ENCODE results near the gene PAPPA.

The PAPPA gene

GRCh38 chr9:116369706-116370105 lies 216.1 kb downstream of the PAPPA start:
- no peak for DNase-seq (ENCODE audit: low read depth)
- no peak overlapping the region for H3K4me3 ChIP-seq (ENCODE audit: low read length)
- TF ChIP-seq CTCF (IDR thresholded peaks at IDR 0.05; ENCODE audit: insufficient read depth, low read depth, low read length, missing control alignments) = no peak

- TF ChIP-seq CTCF (IDR thresholded peaks at IDR 0.05; ENCODE audit: insufficient read depth, low read depth, low read length, missing control alignments) = no peak
Measured at GRCh38 chr9:116370556-116370955, 217.0 kb downstream of the PAPPA start.

GRCh38 chr9:116372081-116372673 lies 218.6 kb downstream of the PAPPA start:
- H3K4me3 ChIP-seq (ENCODE audit: low read length) = no peak overlapping the region
- no peak for TF ChIP-seq CTCF (IDR thresholded peaks at IDR 0.05; ENCODE audit: insufficient read depth, low read depth, low read length, missing control alignments)
- DNase-seq (ENCODE audit: low read depth) = no peak

More at GRCh38 chr9:116370556-116370955, 217.0 kb downstream of the PAPPA start:
- DNase-seq (ENCODE audit: low read depth) = no peak
- no peak overlapping the region for H3K4me3 ChIP-seq (ENCODE audit: low read length)

- TF ChIP-seq CTCF (IDR thresholded peaks at IDR 0.05; ENCODE audit: insufficient read depth, low read depth, low read length, missing control alignments) = no peak
Measured at GRCh38 chr9:116372786-116373185, 219.2 kb downstream of the PAPPA start.

GRCh38 chr9:116377179-116377798 lies 223.7 kb downstream of the PAPPA start:
- peak; percentile 79 for DNase-seq (ENCODE audit: low read depth)
- TF ChIP-seq CTCF (IDR thresholded peaks at IDR 0.05; ENCODE audit: insufficient read depth, low read depth, low read length, missing control alignments) = no peak
- no peak overlapping the region for H3K4me3 ChIP-seq (ENCODE audit: low read length)

More at GRCh38 chr9:116372786-116373185, 219.2 kb downstream of the PAPPA start:
- no peak overlapping the region for H3K4me3 ChIP-seq (ENCODE audit: low read length)
- no peak for DNase-seq (ENCODE audit: low read depth)

GRCh38 chr9:116378873-116379272 lies 225.3 kb downstream of the PAPPA start:
- H3K4me3 ChIP-seq (ENCODE audit: low read length) = no peak overlapping the region
- TF ChIP-seq CTCF (IDR thresholded peaks at IDR 0.05; ENCODE audit: insufficient read depth, low read depth, low read length, missing control alignments) = no peak
- no peak for DNase-seq (ENCODE audit: low read depth)

- no peak overlapping the region for H3K4me3 ChIP-seq (ENCODE audit: low read length)
- TF ChIP-seq CTCF (IDR thresholded peaks at IDR 0.05; ENCODE audit: insufficient read depth, low read depth, low read length, missing control alignments) = no peak
Measured at GRCh38 chr9:116379821-116380220, 226.2 kb downstream of the PAPPA start.

More at GRCh38 chr9:116379821-116380220, 226.2 kb downstream of the PAPPA start:
- no peak for DNase-seq (ENCODE audit: low read depth)

All from epithelial cell of esophagus (primary cell).